ENCODE data around the gene PNMT.

PNMT gene

DNA sequence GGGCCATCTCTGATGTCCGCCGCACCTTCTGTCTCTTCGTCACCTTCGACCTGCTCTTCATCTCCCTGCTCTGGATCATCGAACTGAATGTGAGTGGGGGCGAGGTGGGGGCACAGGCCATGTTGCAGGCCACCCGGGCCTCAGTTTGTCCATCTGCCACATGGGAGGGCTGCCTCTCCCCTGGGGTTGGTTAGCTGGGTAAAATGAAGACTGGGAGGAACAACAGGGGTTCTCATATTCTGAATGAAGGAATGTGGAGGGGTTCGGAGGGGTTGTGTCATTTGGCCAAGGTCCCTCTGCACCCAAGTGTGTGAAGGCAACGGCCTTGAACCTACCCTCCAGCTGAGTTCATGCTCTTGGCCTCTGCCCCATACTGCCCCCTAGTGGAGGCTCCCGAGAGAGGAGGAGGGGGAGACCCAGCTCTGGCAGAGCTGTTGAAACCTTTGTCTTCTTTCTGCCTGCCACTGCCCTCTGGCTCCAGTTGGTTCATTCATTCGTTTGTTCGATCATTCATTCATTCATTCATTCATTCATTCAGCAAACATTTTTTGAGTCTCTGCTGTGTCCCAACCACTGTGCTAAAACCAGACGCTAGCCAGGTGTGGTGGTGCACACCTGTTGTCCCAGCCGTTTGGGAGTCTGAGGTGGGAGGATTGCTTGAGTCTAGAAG lies 14.5 kb upstream of the PNMT start:
- DNase-seq (ENCODE audit: low read depth in 4 of 4, low spot score in 1 of 4), result peak; percentile 66 to 79 (median 71)

DNA sequence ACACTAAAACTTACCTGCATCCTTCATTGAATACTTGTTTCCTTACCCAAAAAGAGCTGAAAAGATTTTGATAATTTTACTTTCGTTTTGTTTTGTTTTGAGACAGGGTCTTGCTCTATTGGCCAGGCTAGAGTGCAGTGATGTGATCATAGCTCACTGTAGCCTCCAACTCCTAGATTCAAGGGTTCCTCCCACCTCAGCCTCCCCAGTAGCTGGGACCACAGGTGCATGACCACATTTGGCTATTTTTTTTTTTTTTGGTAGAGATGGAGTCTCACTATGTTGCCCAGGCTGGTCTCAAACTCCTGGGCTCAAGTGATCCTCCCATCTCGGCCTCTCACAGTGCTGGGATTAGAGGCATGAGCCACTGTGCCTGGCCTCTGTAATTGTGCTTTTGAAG lies 13.1 kb upstream of the PNMT start:
- no peak for DNase-seq (ENCODE audit: low read depth in 4 of 4, low spot score in 1 of 4)

DNA sequence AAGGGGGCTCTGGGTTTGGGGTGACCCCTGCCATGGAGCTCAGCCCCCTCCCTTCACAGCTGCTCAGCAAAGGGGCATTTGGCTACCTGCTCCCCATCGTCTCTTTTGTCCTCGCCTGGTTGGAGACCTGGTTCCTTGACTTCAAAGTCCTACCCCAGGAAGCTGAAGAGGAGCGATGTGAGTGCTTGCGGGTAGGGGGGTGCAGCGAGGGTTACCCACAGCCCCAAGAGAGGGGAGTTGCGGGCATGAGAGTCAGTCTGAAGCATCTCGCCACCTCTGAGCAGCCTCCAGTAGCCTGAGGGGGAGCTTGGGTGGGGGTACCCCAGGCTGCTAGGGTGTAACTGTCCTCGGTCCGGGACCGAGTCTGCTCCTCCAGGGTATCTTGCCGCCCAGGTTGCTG lies 9.9 kb upstream of the PNMT start:
- DNase-seq (ENCODE audit: low read depth in 4 of 4, low spot score in 1 of 4), result no peak

DNA sequence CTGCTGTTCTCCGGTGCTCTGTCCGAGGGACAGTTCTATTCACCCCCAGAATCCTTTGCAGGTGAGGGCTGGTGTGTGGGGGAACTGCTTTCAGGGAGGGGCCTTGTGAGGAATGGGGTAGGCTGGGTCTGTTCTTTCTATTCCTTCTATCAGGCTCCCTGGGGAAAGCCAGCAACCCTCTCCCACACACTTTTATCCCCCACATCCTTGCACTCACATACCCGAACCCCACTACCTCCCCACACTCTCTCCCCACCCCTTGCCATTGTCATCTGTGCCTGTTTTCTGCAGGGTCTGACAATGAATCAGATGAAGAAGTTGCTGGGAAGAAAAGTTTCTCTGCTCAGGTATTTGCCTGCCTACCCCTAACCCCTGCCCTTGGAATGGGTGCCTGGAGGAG lies 9.5 kb upstream of the PNMT start:
- DNase-seq (ENCODE audit: low read depth in 4 of 4, low spot score in 1 of 4), result no peak

DNA sequence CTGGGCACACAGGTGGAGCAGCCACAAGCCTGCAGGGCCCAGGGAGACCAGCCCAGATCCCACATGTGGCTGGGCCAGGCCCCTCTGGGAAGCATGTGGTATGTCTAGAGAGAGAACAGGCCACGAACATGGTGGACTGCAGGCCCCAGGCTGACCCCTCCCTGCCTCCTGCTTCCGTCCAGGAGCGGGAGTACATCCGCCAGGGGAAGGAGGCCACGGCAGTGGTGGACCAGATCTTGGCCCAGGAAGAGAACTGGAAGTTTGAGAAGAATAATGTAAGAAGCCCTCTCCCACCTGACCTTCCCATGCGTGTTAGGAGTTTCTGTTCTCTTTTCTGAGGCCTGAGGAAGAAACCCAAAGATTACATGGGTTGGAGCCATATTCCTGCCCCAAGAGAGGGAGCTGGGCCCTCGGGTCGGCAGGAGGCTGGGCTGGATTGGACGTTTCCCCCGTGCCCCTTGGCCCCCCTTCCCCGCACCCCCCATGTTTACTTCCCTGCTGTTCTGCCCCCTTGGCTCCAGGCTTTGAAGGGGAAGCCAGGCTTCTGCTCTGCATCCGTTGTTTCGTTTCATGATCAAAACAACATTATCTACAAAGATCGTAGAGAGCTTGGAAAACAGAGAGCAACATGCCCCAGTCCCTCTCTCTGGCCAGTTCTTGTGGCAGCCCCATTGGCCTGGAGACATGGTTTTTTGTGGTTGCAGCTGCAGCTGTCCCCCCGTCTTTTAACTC lies 8.8 kb upstream of the PNMT start:
- no peak for DNase-seq (ENCODE audit: low read depth in 4 of 4, low spot score in 1 of 4)

DNA sequence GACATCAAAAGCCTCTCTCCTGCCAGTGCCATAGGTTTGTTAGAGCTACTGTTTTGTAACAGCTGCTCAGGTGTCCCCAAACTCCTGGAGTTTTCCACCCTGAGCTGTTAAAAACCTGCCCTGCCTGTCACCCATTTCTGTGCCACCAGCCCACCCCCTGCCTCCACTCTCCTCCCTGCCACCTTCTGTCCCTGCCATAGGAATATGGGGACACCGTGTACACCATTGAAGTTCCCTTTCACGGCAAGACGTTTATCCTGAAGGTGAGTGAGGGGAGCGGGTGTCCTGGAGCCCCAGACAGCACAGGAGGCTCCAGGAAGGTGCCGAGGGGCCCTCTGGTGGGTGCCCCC lies 8.3 kb upstream of the PNMT start:
- DNase-seq (ENCODE audit: low read depth in 4 of 4, low spot score in 1 of 4), result no peak

DNA sequence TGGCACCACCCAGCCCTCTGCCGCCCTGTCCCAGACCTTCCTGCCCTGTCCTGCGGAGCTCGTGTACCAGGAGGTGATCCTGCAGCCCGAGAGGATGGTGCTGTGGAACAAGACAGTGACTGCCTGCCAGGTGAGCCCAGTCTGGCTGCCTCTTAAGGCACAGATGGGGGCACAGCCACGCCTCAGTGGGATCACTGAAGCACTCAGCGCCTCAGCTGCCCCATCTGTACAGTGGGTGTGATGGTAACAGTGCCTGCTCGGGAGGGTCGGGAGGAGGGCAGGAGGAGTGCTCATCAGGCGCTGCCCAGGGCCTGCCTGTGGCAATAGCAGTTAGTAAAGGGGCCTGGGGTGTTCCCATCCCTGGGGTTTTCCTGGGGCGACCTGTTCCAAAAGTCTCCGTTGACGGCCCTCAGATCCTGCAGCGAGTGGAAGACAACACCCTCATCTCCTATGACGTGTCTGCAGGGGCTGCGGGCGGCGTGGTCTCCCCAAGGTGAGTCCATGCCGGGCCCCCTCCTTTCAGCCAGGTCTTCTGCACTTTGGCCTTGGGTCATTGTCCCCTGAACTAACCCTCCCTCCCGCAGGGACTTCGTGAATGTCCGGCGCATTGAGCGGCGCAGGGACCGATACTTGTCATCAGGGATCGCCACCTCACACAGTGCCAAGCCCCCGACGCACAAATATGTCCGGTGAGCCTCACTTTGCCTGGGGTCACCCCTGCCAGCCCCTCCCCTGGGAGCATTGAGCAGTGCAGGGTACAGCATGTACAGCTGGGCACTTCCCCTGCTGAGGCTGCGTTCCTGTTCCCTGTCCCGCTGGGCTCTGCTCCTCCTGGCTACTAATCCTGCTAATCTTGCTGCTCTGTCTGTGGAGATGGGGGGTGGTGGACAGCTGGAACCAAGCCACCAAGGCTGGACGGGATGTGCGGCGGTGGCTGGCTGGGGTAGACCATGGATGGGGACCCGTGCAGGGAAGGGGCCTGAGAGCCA lies 7.6 kb upstream of the PNMT start:
- no peak for DNase-seq (ENCODE audit: low read depth in 4 of 4, low spot score in 1 of 4)

DNA sequence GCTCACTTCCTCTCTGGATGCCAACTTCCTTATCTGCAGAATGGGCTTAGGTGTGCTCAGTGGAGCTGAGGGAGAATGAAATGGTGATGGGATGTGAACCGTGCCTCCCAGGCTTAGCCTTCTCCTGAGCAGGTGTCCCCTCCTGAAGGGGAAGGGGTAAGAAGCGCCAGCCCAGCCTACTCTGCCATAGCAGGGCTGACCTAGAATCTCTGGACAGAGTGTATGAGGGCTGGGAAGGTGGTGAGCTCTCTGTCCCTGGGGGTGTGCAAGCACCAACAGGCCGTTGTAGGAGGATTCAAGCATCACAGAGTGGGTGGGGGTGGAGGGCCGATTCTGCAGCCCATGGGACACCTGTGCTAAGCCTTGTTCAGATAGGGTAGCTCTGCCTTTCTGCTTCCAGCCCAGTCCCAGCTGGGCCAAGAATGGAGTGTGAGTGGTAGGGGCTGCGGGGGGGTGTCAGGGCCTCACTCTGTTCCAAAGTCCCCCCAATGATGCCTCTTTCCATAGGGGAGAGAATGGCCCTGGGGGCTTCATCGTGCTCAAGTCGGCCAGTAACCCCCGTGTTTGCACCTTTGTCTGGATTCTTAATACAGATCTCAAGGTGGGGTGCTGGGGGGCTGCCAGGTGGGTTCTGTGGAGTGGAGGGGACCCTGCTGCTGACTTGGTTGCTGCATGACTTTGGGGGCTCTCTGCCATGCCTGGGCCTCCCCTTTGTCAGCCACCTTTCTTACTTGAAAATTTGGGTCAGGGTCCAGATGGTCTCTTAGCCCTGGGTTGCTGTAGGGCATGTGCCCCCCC lies 6.3 kb upstream of the PNMT start:
- no peak for DNase-seq (ENCODE audit: low read depth in 4 of 4, low spot score in 1 of 4)

DNA sequence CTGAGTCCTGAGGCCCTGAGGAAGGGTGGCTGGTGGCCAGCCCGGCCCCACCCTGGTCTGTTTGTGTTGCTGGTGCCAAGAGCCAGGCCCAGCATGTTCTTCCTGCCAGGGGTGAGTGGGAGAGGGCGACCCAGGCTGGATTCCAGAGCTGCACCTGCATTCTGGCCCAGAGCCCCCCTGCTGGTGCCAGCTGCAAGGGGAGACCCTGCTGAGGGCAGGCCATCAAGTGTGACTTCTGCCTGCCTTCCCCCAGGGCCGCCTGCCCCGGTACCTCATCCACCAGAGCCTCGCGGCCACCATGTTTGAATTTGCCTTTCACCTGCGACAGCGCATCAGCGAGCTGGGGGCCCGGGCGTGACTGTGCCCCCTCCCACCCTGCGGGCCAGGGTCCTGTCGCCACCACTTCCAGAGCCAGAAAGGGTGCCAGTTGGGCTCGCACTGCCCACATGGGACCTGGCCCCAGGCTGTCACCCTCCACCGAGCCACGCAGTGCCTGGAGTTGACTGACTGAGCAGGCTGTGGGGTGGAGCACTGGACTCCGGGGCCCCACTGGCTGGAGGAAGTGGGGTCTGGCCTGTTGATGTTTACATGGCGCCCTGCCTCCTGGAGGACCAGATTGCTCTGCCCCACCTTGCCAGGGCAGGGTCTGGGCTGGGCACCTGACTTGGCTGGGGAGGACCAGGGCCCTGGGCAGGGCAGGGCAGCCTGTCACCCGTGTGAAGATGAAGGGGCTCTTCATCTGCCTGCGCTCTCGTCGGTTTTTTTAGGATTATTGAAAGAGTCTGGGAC lies 5.5 kb upstream of the PNMT start:
- DNase-seq (ENCODE audit: low read depth in 4 of 4, low spot score in 1 of 4), result no peak

DNA sequence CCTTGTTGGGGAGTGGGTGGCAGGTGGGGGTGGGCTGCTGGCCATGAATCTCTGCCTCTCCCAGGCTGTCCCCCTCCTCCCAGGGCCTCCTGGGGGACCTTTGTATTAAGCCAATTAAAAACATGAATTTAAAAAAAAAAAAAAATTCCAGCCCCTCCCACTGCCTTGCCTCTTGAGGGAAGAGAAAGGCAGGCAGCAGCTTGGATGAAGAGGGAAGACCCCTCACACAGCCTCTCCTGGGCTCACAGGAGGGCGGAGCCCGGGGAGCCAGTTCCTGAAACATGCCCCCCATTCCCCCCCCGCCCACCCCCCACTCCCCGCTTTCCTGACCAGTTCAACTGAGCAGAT lies 4.9 kb upstream of the PNMT start:
- DNase-seq (ENCODE audit: low read depth in 4 of 4, low spot score in 1 of 4), result no peak

DNA sequence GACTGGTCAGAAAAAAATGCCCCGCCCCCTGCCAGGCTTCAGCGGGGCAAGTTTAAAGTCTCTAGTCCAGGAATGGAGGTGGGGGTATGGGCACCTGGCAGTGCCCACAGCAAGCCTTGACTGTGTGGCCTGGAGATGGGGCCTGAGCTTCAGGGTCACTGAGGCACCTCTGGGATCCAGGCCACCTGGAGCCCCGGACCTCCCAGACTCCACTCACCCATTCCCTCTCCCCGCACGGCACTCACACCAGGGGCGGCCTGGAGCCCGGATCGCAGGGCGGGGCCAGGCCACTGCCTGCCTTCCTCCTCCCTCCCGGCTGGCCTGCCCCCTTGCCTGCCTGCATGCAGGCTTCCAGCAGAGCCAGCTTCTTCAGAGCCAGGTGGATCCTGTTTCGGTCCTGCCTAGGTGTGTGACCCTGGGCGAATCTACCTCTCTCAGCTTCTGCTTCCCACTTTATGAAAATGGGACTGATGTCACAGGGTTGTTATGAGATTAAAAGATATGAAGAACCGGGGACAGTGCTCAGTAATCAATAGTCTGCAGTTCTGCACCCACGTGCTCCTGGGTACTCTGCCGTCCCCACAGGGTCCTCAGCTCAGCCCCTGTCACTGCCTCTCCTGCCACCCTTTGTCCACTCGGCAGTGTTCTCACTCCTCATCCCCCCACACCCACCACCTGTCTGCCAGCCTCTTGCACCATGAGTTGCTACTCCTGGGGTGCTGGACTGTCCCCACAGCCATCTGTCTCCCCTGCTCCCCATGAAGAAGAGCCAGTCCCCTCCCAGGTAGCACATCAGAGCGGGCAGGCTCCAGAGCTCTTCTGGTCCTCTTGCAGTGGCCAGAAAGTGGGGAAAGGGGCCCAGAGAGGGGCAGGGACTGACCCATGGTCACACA lies 4.3 kb upstream of the PNMT start:
- DNase-seq (ENCODE audit: low read depth in 4 of 4, low spot score in 1 of 4), result no peak

DNA sequence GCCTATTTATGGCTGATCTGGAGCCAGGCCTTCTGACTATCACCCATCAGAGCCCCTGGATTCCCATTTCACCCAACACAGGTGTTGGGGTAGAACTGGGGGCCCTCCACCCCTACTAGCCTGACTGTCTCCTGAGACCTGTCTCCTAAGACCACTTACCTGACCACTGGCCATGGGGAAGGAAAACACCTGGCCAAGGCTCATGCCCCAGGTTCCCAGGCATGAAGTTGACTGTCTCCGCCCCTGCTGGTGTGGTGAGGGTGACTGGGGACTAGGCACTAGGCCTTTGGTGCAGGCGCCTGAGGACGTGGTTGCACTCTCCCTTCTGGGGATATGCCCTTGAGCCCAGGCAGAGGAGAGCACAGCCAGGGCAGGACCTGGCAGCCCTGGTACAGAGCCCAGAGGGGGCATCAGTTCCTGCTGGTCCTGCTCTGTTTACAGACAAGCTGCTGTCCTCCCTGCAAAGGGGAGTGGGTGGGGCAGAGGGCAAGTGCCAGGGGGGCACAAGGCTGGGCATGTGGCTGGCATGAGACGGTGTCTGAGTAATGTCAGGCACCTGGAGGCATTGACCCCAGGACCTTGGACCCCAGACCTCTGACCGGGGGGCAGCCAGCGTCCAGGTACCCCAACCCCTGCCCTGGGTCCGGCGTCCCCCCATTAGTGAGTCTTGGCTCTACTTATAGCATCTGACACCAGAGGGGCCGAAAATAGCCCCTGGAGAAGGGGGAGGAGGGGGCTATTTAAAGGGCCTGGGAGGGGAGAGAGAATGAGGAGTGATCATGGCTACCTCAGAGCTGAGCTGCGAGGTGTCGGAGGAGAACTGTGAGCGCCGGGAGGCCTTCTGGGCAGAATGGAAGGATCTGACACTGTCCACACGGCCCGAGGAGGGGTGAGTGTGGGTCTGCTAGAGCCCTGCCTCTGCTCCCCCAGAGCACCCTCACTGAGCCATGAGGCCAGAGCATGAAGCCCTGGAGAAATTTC lies 3.4 kb upstream of the PNMT start, which contains the start of gene TCAP:
TCAP (plus strand) TSS at position 769 of the 981 bp plus-strand sequence; CDS start at position 780, 11 bp downstream.
- DNase-seq (ENCODE audit: low read depth in 4 of 4, low spot score in 1 of 4), result no peak

DNA sequence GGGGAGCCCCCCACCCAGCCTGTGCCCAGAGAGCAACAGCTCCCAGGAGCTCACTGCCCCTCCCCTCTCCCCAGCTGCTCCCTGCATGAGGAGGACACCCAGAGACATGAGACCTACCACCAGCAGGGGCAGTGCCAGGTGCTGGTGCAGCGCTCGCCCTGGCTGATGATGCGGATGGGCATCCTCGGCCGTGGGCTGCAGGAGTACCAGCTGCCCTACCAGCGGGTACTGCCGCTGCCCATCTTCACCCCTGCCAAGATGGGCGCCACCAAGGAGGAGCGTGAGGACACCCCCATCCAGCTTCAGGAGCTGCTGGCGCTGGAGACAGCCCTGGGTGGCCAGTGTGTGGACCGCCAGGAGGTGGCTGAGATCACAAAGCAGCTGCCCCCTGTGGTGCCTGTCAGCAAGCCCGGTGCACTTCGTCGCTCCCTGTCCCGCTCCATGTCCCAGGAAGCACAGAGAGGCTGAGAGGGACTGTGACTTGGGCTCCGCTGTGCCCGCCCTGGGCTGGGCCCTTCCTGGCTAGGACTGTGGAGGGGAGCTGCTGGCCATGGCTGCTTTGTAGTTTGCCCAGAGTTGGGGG lies 2.5 kb upstream of the PNMT start:
- no peak for DNase-seq (ENCODE audit: low read depth in 4 of 4, low spot score in 1 of 4)

DNA sequence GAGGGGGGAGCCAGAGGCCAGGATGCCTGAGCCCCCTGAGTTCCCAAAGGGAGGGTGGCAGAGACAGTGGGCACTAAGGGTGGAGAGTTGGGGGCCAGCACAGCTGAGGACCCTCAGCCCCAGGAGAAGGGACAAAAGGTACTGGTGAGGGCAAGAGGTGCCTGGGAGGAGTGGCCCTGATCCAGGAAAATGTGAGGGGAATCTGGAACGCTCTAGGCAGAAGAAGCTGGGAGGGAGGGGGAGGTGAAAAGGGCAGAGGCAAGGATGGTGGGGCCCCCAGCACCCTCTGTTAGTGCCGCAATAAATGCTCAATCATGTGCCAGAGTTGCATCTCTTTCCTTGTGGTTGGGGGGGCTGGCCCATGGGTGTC lies 2.0 kb upstream of the PNMT start:
- DNase-seq (ENCODE audit: low read depth in 4 of 4, low spot score in 1 of 4), result no peak

DNA sequence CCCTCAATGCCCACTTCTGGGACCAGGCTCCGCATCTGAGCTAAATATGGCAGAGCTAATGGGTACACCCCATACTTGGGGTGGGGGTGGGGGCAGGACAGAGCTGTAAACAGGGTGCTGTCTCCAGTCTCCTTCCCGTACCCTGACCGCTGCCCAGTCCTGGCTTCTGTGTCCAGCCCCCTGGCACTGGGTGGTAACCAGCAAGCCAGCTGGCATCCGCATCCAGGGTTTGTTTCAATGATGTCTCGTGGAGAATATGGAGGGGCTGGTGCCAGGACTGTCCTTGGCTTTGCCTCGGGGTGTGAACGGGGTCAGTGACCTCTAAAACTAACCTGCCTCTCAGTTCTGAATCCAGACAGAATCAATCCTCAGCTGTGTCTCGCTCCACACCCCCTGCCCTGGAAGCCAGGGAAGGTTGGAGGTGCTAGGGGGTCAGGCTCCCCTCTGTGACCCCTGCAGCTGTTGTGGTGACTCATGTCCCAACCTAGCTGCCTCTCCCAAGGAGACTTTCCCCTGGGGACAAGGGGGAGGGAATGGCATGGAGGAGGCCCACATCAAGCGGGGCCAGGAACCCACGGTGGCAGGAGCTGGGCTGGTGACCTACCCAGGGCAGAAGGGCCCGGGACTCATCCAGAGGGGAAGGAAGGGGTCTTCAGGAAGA lies 1.5 kb upstream of the PNMT start:
- no peak for DNase-seq (ENCODE audit: low read depth in 4 of 4, low spot score in 1 of 4)

DNA sequence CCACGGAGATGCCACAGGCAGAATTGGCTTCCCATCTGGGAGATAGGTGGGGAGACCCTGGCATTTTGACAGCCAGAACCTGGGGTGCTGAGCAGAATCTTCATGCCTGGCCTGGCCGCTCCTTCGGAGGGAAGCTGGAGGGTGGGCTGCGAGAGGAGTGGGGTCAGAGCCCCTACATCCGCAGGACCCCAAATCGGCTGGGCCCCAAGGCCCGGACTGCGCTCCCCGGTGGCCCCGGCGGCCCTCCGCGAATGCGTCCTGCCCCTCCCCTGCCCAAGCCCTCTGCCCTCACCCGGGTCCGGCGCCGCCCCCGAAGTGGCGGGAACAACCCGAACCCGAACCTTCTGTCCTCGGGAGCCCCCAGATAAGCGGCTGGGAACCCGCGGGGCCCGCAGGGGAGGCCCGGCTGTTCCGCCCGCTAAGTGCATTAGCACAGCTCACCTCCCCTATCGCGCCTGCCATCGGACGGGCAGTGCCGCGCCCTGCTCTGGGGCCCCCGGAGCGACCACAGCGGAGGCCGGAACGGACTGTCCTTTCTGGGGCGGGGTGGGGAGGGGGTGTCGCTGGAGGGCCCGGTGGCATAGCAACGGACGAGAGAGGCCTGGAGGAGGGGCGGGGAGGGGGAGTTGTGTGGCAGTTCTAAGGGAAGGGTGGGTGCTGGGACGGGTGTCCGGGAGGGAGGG lies 850 bp upstream of the PNMT start:
- no peak for DNase-seq (ENCODE audit: low read depth in 4 of 4, low spot score in 1 of 4)

Measured in stimulated activated CD4-positive, alpha-beta T cell treated with anti-CD3 and anti-CD28 coated beads, Interleukin-1b, Interleukin-23, amount 100 ng/mL, for 24 hours (primary cell).